Loucy (cell line): ENCODE measurements around the gene OR6C3.

Experiments used
- H2AFZ ChIP-seq: fragments of 200-600 bp; sonication (generic); 2 replicates; pipeline ENCODE4 v1.6.0; 2016; ENCODE audit warnings: antibody characterized with exemption, mild to moderate bottlenecking, low read length, moderate library complexity
- H3F3A ChIP-seq: fragments of 200-600 bp; 2 replicates; pipeline ENCODE4 v1.6.0; 2016; ENCODE audit warnings: antibody characterized with exemption, low read depth, mild to moderate bottlenecking
- H3K27me3 ChIP-seq: fragments of 200-600 bp; sonication (generic); 2 replicates; pipeline ENCODE4 v1.6.1; 2014; ENCODE audit warnings: low read length, mild to moderate bottlenecking; ENCODE audit not compliant: insufficient read depth, poor library complexity, severe bottlenecking
- H3K36me3 ChIP-seq: fragments of 200-600 bp; sonication (generic); 2 replicates; pipeline ENCODE4 v1.6.1; 2016; ENCODE audit warnings: low read length; ENCODE audit not compliant: insufficient read depth
- H3K4me1 ChIP-seq: fragments of 200-600 bp; sonication (generic); 2 replicates; pipeline ENCODE4 v1.5.1; 2014; ENCODE audit warnings: low read length, mild to moderate bottlenecking; ENCODE audit not compliant: insufficient read depth, poor library complexity, severe bottlenecking
- H3K4me2 ChIP-seq: fragments of 200-600 bp; sonication (generic); 2 replicates; pipeline ENCODE4 v1.6.0; 2014; ENCODE audit warnings: antibody characterized with exemption, low read length, low read depth, mild to moderate bottlenecking; ENCODE audit not compliant: poor library complexity, severe bottlenecking
- H3K4me3 ChIP-seq: fragments of 200-600 bp; sonication (generic); 2 replicates; pipeline ENCODE4 v1.5.1; 2014; ENCODE audit warnings: low read length, mild to moderate bottlenecking, mixed read lengths; ENCODE audit not compliant: poor library complexity, severe bottlenecking
- H3K79me2 ChIP-seq: fragments of 200-600 bp; sonication (generic); 2 replicates; pipeline ENCODE4 v1.6.1; 2014; ENCODE audit warnings: low read length; ENCODE audit not compliant: insufficient read depth
- H3K9ac ChIP-seq: fragments of 200-600 bp; sonication (generic); 2 replicates; pipeline ENCODE4 v1.6.0; 2014; ENCODE audit warnings: mild to moderate bottlenecking, low read depth, low read length, moderate library complexity; ENCODE audit not compliant: poor library complexity, severe bottlenecking
- H3K9me2 ChIP-seq: fragments of 200-600 bp; sonication (generic); replicated peaks from 2 replicates; pipeline ENCODE4 v1.6.1; 2016; ENCODE audit warnings: low read depth, low read length, mixed read lengths
- H3K9me3 ChIP-seq: fragments of 200-600 bp; sonication (generic); 2 replicates; pipeline ENCODE4 v1.6.1; 2014; ENCODE audit warnings: mild to moderate bottlenecking, antibody characterized with exemption, low read length, low read depth; ENCODE audit not compliant: insufficient read depth
- H4K20me1 ChIP-seq: fragments of 200-600 bp; sonication (generic); 2 replicates; pipeline ENCODE4 v1.6.0; 2014; ENCODE audit warnings: antibody characterized with exemption, low read length, mild to moderate bottlenecking; ENCODE audit not compliant: insufficient read depth, poor library complexity, severe bottlenecking
- CTCF ChIP-seq: fragments of 200-600 bp; sonication (generic); conservative IDR thresholded peaks from 2 replicates; pipeline ENCODE4 v1.5.1; 2014; ENCODE audit warnings: mild to moderate bottlenecking, antibody characterized with exemption, low read length
- EZH2phosphoT487 ChIP-seq: fragments of 200-600 bp; IDR thresholded peaks from 2 replicates; pipeline ENCODE4 v1.6.1; 2018; ENCODE audit warnings: antibody characterized with exemption, mild to moderate bottlenecking, moderate library complexity, borderline replicate concordance

Gene OR6C3

GRCh38 chr12:55330446-55330845 lies at the start of gene OR6C3:
Gene OR6C3 (plus strand): TSS chr12:55330746. CDS start chr12:55331701, 955 bp downstream.
- Histone ChIP-seq H3K27me3 (no peaks in the 10 kb centered on the region), H4K20me1 (no peaks in the 10 kb centered on the region), H3K9me3 (no peaks in the 10 kb centered on the region), H3F3A (no peaks in the 10 kb centered on the region), H2AFZ (no peak within 1 kb of the TSS), H3K9ac (no peak within 1 kb of the TSS), H3K9me2 (no peaks in the 10 kb centered on the region), H3K36me3 (no peaks in the 10 kb centered on the region), H3K4me1 (no peaks in the 10 kb centered on the region), H3K4me3 (no peak within 1 kb of the TSS), H3K4me2 (no peak within 1 kb of the TSS), H3K79me2 (no peaks in the 10 kb centered on the region)
- no peak for TF ChIP-seq EZH2phosphoT487
- no peak for TF ChIP-seq CTCF

DNA sequence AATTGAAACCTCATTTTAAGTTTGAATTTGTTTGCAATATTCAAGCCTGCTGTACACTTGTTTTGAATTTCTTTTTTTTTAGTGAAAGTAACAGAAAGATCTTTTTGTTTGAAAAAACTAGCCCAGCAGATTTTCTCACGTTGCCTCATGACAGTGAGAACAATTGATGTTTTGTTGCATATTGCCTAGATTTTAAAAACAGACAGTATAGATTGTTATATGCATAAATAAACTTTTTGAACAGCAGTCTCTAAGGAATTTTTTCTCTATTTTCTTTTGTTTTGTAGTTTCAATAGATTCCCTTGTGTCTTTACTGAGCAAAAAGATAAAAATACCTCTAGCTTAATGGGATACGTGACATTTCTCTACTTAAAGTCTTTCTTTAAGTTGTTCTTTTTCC lies 49.6 kb upstream of the OR6C3 start:
- no peaks in the 10 kb centered on the region for H3K4me1 ChIP-seq
- no peaks in the 10 kb centered on the region for H3K9me3 ChIP-seq
- no peaks in the 10 kb centered on the region for H3K9me2 ChIP-seq
- no peak for TF ChIP-seq CTCF
- TF ChIP-seq EZH2phosphoT487, result no peak
- H4K20me1 ChIP-seq, result no peaks in the 10 kb centered on the region
- H3K9ac ChIP-seq, result no peak overlapping the region
- H3K27me3 ChIP-seq, result no peaks in the 10 kb centered on the region
- H3K4me2 ChIP-seq, result no peak overlapping the region
- H3K79me2 ChIP-seq, result no peaks in the 10 kb centered on the region
- H2AFZ ChIP-seq, result no peak overlapping the region
- H3K4me3 ChIP-seq, result no peak overlapping the region
- H3K36me3 ChIP-seq, result no peaks in the 10 kb centered on the region
- no peaks in the 10 kb centered on the region for H3F3A ChIP-seq

DNA sequence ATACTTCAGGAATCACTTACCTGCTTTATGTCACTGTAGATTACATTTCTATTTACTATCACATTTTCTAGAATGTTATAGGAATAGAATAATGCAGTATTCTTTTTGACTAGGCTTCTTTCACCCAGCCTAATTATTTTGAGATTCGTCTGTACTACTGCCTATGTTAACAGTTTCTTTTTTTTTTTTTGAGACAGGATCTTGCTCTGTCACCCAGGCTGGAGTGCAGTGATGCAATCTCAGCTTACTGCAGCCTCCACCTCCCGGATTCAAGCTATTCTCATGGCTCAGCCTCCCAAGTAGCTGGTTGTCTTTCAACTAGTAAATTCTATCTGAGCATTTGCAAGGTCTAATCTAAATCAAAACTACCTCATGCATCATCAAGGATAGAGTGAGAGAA lies 40.5 kb upstream of the OR6C3 start:
- Histone ChIP-seq H2AFZ (no peak overlapping the region), H3F3A (no peaks in the 10 kb centered on the region), H3K9me3 (no peaks in the 10 kb centered on the region), H3K79me2 (no peaks in the 10 kb centered on the region), H3K4me2 (no peak overlapping the region), H3K4me3 (no peak overlapping the region), H3K4me1 (no peaks in the 10 kb centered on the region), H3K9me2 (no peaks in the 10 kb centered on the region), H3K9ac (no peak overlapping the region), H3K27me3 (no peaks in the 10 kb centered on the region), H3K36me3 (no peaks in the 10 kb centered on the region), H4K20me1 (no peaks in the 10 kb centered on the region)
- TF ChIP-seq CTCF, result no peak
- no peak for TF ChIP-seq EZH2phosphoT487
